PC-3 (cell line): Measurements from ENCODE around the gene MAP7D1. TPM values are rescaled to one million over a fixed set of nuclear protein-coding genes. Genes with fewer than 3 reads are reported as not detected.

ENCODE experiments used
- ATAC-seq: fragments of 200-7000 bp; cut with Tn5 transposase; 2 replicates; pipeline ENCODE4 v1.9.1; 2020; ENCODE audit warnings: mild to moderate bottlenecking, moderate library complexity
- BruUV-seq: library from RNA; stranded (reverse); fragments of 400-500 nt; replicated peaks from 2 replicates; lab custom pipeline; 2021; lab: Mats Ljungman, UMichigan
- CTCF ChIA-PET: fragments of 300-600 bp; sonication (Branson Sonifier 250); formaldehyde crosslinking; loops from one replicate; lab custom pipeline; 2022; ENCODE audit warnings: antibody characterized with exemption; lab: Charles Lee
- POLR2A ChIA-PET: fragments of 300-600 bp; sonication (Branson Sonifier 250); formaldehyde crosslinking; loops from one replicate; lab custom pipeline; 2022; ENCODE audit warnings: antibody characterized with exemption; ENCODE audit not compliant: unreplicated experiment; lab: Charles Lee
- DNase-seq: peaks from one replicate; pipeline ENCODE4 v3.0.0-alpha.2; 2015
- H2AFZ ChIP-seq: fragments of 300-600 bp; sonication (generic); 2 replicates; pipeline ENCODE4 v1.6.0; 2016; ENCODE audit warnings: antibody characterized with exemption, low read length
- H3F3A ChIP-seq: fragments of 300-600 bp; sonication (generic); one replicate; pipeline ENCODE4 v1.6.0; 2017; ENCODE audit warnings: antibody characterized with exemption, low read length, control low read depth, mild to moderate bottlenecking; ENCODE audit not compliant: unreplicated experiment
- H3K27ac ChIP-seq: fragments of 300-600 bp; sonication (generic); 2 replicates; pipeline ENCODE4 v1.5.1; 2016; ENCODE audit warnings: mild to moderate bottlenecking, low read length
- H3K27me3 ChIP-seq: fragments of 300-600 bp; sonication (generic); 2 replicates; pipeline ENCODE4 v1.6.1; 2016; ENCODE audit warnings: low read length, mixed read lengths
- H3K36me3 ChIP-seq: fragments of 300-600 bp; sonication (generic); 2 replicates; pipeline ENCODE4 v1.6.1; 2016; ENCODE audit warnings: low read depth, mixed run types, low read length, mixed read lengths
- H3K4me1 ChIP-seq: fragments of 300-600 bp; sonication (generic); 2 replicates; pipeline ENCODE4 v1.5.1; 2016; ENCODE audit warnings: low read length; ENCODE audit not compliant: insufficient read depth
- H3K4me2 ChIP-seq: fragments of 300-600 bp; sonication (generic); 2 replicates; pipeline ENCODE4 v1.6.0; 2016; ENCODE audit warnings: low read length
- H3K4me3 ChIP-seq: fragments of 300-600 bp; sonication (generic); 2 replicates; pipeline ENCODE4 v1.5.1; 2016; ENCODE audit warnings: mild to moderate bottlenecking, low read length, mixed read lengths
- H3K79me2 ChIP-seq: fragments of 300-600 bp; sonication (generic); 2 replicates; pipeline ENCODE4 v1.6.1; 2017; ENCODE audit warnings: low read length, mixed read lengths
- H3K9ac ChIP-seq: fragments of 300-600 bp; sonication (generic); 2 replicates; pipeline ENCODE4 v1.6.0; 2016; ENCODE audit warnings: mild to moderate bottlenecking, low read length
- H3K9me2 ChIP-seq: fragments of 300-600 bp; sonication (generic); replicated peaks from 2 replicates; pipeline ENCODE4 v1.6.1; 2016; ENCODE audit warnings: mixed run types, low read length, mixed read lengths
- H3K9me3 ChIP-seq: fragments of 300-600 bp; sonication (generic); 2 replicates; pipeline ENCODE4 v1.6.1; 2016; ENCODE audit warnings: low read length, mixed read lengths
- H4K20me1 ChIP-seq: fragments of 300-600 bp; sonication (generic); 2 replicates; pipeline ENCODE4 v1.6.1; 2016; ENCODE audit warnings: low read length, mixed read lengths
- EZH2 ChIP-seq: fragments of 300-600 bp; sonication (generic); IDR thresholded peaks from one replicate; pipeline ENCODE4 v1.6.1; 2017; ENCODE audit warnings: antibody characterized with exemption, mild to moderate bottlenecking, low read length; ENCODE audit not compliant: unreplicated experiment
- EZH2phosphoT487 ChIP-seq: fragments of 300-600 bp; sonication (generic); IDR thresholded peaks from 2 replicates; pipeline ENCODE4 v1.6.1; 2018; ENCODE audit warnings: mild to moderate bottlenecking, antibody characterized with exemption, low read length, borderline replicate concordance
- intact Hi-C: fragments of 100-400 bp; cut with micrococcal nuclease; formaldehyde crosslinking; loops from 2 replicates; pipeline ENCODE4 v1.9.0; 2023
- total RNA-seq: library from RNA; depleted of rRNA; stranded (reverse); fragments of >200 nt; gene quantifications from 2 replicates; pipeline ENCODE4 v1.2.3, GENCODE V29; 2014
- TF ChIP-seq, protein P1 (sequence below): fragments of 300-600 bp; sonication (generic); conservative IDR thresholded peaks from 2 replicates; pipeline ENCODE4 v1.5.1; 2017; ENCODE audit warnings: antibody characterized with exemption, low read depth, mild to moderate bottlenecking, low read length

The MAP7D1 gene
- total RNA-seq, 1 experiment from 2014 or later = 113 TPM

DNA sequence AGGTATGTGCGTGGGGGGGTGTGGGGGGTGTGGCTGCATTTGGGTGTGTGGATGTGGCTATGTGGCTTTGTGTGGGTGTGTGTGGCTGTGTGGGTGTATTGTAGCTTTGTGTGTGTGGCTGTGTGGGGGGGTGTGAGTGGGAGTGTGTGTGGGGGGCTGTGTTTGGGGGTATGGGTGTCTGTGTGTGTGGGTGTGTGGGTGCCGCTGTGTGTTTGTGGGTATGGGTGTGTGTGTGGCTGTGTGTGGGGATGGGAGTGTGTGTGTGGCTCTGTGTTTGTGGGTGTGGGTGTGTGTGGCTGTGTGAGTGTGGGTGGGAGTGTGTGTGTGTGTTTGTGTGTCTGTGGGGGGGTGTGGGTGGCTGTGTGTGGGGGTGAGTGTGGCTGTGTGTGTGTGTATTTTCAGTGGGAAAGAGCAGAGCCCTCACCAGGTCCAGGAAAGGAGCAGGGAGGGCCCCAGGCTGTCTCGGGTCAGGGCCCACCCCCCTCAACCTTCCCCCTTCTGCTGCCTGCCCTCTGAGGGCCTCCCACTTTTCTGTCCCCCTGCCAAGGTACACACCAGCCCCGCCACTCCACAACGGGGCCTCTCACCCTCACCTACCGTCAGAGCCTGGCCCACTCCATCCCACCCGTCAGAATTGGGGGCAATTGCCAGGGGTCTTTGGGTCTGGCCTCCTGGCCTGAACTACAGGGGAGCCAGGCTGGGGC is 29.0 kb upstream of the MAP7D1 start:
- no TSS peak for BruUV-seq
- no peaks in the 10 kb centered on the region for H3K79me2 ChIP-seq
- H4K20me1 ChIP-seq = no peaks in the 10 kb centered on the region
- H3K9me2 ChIP-seq = no peaks in the 10 kb centered on the region
- H3K4me2 ChIP-seq = no peak overlapping the region
- no peak for ATAC-seq
- H3K36me3 ChIP-seq = no peaks in the 10 kb centered on the region
- no peak overlapping the region for H3K4me3 ChIP-seq
- H3K9me3 ChIP-seq = no peaks in the 10 kb centered on the region
- no peaks in the 10 kb centered on the region for H3K4me1 ChIP-seq
- no peak overlapping the region for H3K27ac ChIP-seq
- no peak overlapping the region for H2AFZ ChIP-seq
- H3K27me3 ChIP-seq = peaks cover 9% of the 10 kb centered on the region; the same call in 1 of the 2 replicates
- no peaks in the 10 kb centered on the region for H3F3A ChIP-seq
- ChIA-PET POLR2A (no interaction called here), CTCF (no interaction called here)
- no peak overlapping the region for H3K9ac ChIP-seq
- no peak for DNase-seq
- intact Hi-C loops = no loop called here
- TF ChIP-seq, protein P1, sequence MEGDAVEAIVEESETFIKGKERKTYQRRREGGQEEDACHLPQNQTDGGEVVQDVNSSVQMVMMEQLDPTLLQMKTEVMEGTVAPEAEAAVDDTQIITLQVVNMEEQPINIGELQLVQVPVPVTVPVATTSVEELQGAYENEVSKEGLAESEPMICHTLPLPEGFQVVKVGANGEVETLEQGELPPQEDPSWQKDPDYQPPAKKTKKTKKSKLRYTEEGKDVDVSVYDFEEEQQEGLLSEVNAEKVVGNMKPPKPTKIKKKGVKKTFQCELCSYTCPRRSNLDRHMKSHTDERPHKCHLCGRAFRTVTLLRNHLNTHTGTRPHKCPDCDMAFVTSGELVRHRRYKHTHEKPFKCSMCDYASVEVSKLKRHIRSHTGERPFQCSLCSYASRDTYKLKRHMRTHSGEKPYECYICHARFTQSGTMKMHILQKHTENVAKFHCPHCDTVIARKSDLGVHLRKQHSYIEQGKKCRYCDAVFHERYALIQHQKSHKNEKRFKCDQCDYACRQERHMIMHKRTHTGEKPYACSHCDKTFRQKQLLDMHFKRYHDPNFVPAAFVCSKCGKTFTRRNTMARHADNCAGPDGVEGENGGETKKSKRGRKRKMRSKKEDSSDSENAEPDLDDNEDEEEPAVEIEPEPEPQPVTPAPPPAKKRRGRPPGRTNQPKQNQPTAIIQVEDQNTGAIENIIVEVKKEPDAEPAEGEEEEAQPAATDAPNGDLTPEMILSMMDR = no peak
- TF ChIP-seq EZH2phosphoT487 (no peak), EZH2 (no peak)

DNA sequence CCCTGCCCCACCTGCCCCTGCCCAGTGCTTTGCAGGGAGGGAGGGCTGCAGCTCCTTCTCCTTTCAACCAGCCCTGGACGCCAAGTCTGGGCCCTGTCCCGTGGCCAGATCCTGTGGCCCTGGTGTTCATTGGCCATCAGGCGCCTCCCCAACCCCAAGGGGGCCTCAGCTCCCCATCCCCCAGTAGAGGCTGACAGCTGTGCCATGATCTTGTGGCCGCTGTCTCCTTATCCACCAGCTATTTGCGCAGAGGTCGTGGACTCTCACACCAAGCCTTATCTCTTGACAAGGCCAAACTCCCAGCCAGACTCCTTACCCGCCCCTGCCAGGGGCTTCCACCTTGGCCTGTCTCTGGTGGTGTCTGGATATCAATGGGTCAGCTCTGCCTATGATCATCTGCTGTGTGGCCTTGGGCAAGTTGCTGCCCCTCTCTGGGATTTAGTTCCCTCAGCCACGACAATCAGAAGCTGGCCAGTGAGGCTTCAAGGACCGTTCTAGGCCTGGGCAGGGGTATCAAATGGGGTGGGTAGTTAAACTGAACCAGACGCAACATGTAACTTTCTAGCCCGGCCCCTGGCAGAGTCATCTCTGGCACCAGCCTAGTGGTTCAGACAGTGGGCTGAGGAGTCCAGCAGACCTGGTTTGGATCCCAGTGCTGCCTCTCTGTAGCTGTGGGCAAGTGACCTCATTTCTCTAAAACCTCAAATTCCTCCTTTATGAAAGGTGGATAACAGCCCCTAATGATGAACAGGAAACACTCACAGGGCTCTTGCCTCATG is 27.6 kb upstream of the MAP7D1 start:
- BruUV-seq = no TSS peak
- DNase-seq = no peak

More for the DNA sequence above, 27.6 kb upstream of the MAP7D1 start:
- ATAC-seq = no peak
- H3K9me3 ChIP-seq = no peaks in the 10 kb centered on the region
- H3K4me2 ChIP-seq = no peak overlapping the region
- no peak overlapping the region for H2AFZ ChIP-seq
- no peak overlapping the region for H3K4me3 ChIP-seq
- TF ChIP-seq, protein P1 = no peak
- TF ChIP-seq EZH2 (no peak), EZH2phosphoT487 (no peak)
- ChIA-PET CTCF (no interaction called here), POLR2A (interaction anchor here (0.6 kb wide), 1 partner anchor 14 kb away, joined by 3 read pairs; no protein-coding TSS in a partner anchor)
- H3K4me1 ChIP-seq = peaks cover 4% of the 10 kb centered on the region
- H3F3A ChIP-seq = no peaks in the 10 kb centered on the region
- H3K9me2 ChIP-seq = no peaks in the 10 kb centered on the region
- peaks cover 9% of the 10 kb centered on the region; the same call in 1 of the 2 replicates for H3K27me3 ChIP-seq
- H3K9ac ChIP-seq = no peak overlapping the region
- no peak overlapping the region for H3K27ac ChIP-seq
- no peaks in the 10 kb centered on the region for H3K79me2 ChIP-seq
- H4K20me1 ChIP-seq = no peaks in the 10 kb centered on the region
- no peaks in the 10 kb centered on the region for H3K36me3 ChIP-seq
- intact Hi-C loops = no loop called here
